GM23248 (cell line): ENCODE measurements around the gene CMTM5. TPM values are rescaled to one million over a fixed set of nuclear protein-coding genes. Genes with fewer than 3 reads are reported as not detected.

ENCODE experiments used
- DNase-seq: peaks from one replicate; pipeline ENCODE4 v3.0.0-alpha.2; 2015
- H2AFZ ChIP-seq: fragments of 200-600 bp; sonication (generic); 2 replicates; pipeline ENCODE4 v1.6.1; 2016; ENCODE audit warnings: antibody characterized with exemption
- H3F3A ChIP-seq: fragments of 200-600 bp; sonication (generic); 2 replicates; pipeline ENCODE4 v1.6.1; 2016; ENCODE audit warnings: mild to moderate bottlenecking, antibody characterized with exemption, mixed run types; ENCODE audit not compliant: insufficient read depth
- H3K27ac ChIP-seq: fragments of 200-600 bp; sonication (generic); 2 replicates; pipeline ENCODE4 v1.5.1; 2016; ENCODE audit warnings: mild to moderate bottlenecking
- H3K27me3 ChIP-seq: fragments of 200-600 bp; sonication (generic); replicated peaks from 2 replicates; pipeline ENCODE4 v1.6.1; 2016; ENCODE audit warnings: mild to moderate bottlenecking; ENCODE audit not compliant: insufficient read depth
- H3K36me3 ChIP-seq: fragments of 200-600 bp; sonication (generic); 2 replicates; pipeline ENCODE4 v1.6.1; 2016; ENCODE audit warnings: low read depth, mild to moderate bottlenecking
- H3K4me1 ChIP-seq: fragments of 200-600 bp; sonication (generic); 2 replicates; pipeline ENCODE4 v1.6.1; 2016; ENCODE audit warnings: mild to moderate bottlenecking; ENCODE audit not compliant: insufficient read depth
- H3K4me2 ChIP-seq: fragments of 200-600 bp; sonication (generic); one replicate; pipeline ENCODE4 v1.6.1; 2016; ENCODE audit warnings: mild to moderate bottlenecking; ENCODE audit not compliant: unreplicated experiment
- H3K4me3 ChIP-seq: fragments of 200-600 bp; sonication (generic); 2 replicates; pipeline ENCODE4 v1.5.1; 2016; ENCODE audit warnings: mild to moderate bottlenecking
- H3K79me2 ChIP-seq: fragments of 200-600 bp; sonication (generic); 2 replicates; pipeline ENCODE4 v1.6.1; 2016; ENCODE audit warnings: mild to moderate bottlenecking; ENCODE audit not compliant: insufficient read depth
- H3K9ac ChIP-seq: fragments of 200-600 bp; sonication (generic); 2 replicates; pipeline ENCODE4 v1.6.1; 2016; ENCODE audit warnings: mild to moderate bottlenecking
- H3K9me2 ChIP-seq: fragments of 200-600 bp; sonication (generic); 2 replicates; pipeline ENCODE4 v1.6.1; 2016; ENCODE audit warnings: mixed run types, mild to moderate bottlenecking, moderate library complexity; ENCODE audit not compliant: insufficient read depth
- H3K9me3 ChIP-seq: fragments of 200-600 bp; sonication (generic); one replicate; pipeline ENCODE4 v1.6.1; 2017; ENCODE audit warnings: low read depth
- H4K20me1 ChIP-seq: fragments of 200-600 bp; sonication (generic); 2 replicates; pipeline ENCODE4 v1.6.0; 2016; ENCODE audit not compliant: insufficient read depth
- EZH2 ChIP-seq: fragments of 200-600 bp; sonication (generic); IDR thresholded peaks from 2 replicates; pipeline ENCODE4 v1.6.1; 2018; ENCODE audit warnings: antibody characterized with exemption, mild to moderate bottlenecking; ENCODE audit not compliant: insufficient read depth, poor library complexity, severe bottlenecking
- EZH2phosphoT487 ChIP-seq: fragments of 200-600 bp; sonication (generic); IDR thresholded peaks from 2 replicates; pipeline ENCODE4 v1.6.1; 2018; ENCODE audit warnings: antibody characterized with exemption, moderate library complexity, mild to moderate bottlenecking, low read depth; ENCODE audit not compliant: insufficient read depth
- WGBS, 2 experiments: methylation state at CpG; one replicate each; pipeline ENCODE4 v1.1.6; 2015 to 2017; ENCODE audit warnings: low lambda C conversion rate in 2 of 2, low coverage in 1 of 2; ENCODE audit errors: missing lambda C conversion rate in 2 of 2; 5-methylcytosine and 5-hydroxymethylcytosine counted together
- in situ Hi-C: fragments of 300-500 bp; cut with MboI; formaldehyde crosslinking; loops from 2 replicates; pipeline ENCODE4 v1.15.0; 2020
- polyA plus RNA-seq: library from polyadenylated mRNA; unstranded; fragments of >200 nt; fragmentation: Nextera tagmentation; extraction: Ambion mirVana; gene quantifications from 2 replicates; pipeline ENCODE4 v1.2.1, GENCODE V29; 2016
- total RNA-seq: library from RNA; depleted of rRNA; stranded (reverse); fragments of >200 nt; shearing (Covaris generic); gene quantifications from 2 replicates; pipeline ENCODE4 v1.2.3, GENCODE V29; 2014

CMTM5 gene
- total and polyA plus RNA-seq, 2 experiments from 2014 or later, result not detected

DNA sequence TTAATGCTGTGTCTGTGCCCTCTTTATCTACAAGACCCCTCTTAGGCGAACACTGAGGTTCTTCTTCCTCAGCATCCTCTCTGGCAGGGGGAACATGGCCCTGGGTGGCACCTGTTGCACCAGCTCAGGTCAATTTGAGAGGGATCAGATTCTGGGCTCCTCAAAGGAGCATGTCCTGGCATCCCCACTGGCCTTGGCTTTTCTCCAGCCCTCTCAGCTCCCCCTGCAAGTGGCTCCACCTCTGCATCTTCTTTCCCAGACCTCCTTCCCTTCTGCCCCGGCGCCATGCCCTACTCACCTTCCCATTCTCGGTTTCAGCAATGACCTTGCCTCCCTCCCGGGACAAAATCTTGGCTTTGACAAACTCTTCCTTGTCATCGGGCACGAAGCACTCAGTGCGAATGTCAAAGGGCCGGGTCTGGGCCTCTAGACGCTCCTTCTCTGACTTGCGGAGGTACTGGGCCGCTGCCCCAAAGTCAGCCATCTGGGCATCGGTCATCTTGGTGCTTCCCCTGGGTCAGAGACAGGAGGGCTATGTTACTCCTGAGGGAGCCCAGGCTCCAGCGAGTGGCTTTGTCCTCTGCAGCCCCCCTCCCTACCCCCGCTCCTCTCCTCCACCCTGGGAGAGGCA lies 30.0 kb downstream of the CMTM5 start:
- Histone ChIP-seq H3K9ac (no peak overlapping the region), H3K9me3 (no peaks in the 10 kb centered on the region), H3K4me1 (no peaks in the 10 kb centered on the region), H3K27ac (no peak overlapping the region), H3K36me3 (no peaks in the 10 kb centered on the region), H3K4me3 (no peak overlapping the region), H3K27me3 (peaks cover 18% of the 10 kb centered on the region), H3K79me2 (no peaks in the 10 kb centered on the region), H3K9me2 (no peaks in the 10 kb centered on the region), H3F3A (no peaks in the 10 kb centered on the region), H3K4me2 (no peak overlapping the region), H2AFZ (no peak overlapping the region), H4K20me1 (no peaks in the 10 kb centered on the region)
- 42 to 51% methylated on average over 13 to 15 of the region's 15 CpGs for WGBS, 2 experiments
- in situ Hi-C loops, result no loop called here
- DNase-seq, result no peak
- TF ChIP-seq EZH2 (no peak), EZH2phosphoT487 (no peak)

DNA sequence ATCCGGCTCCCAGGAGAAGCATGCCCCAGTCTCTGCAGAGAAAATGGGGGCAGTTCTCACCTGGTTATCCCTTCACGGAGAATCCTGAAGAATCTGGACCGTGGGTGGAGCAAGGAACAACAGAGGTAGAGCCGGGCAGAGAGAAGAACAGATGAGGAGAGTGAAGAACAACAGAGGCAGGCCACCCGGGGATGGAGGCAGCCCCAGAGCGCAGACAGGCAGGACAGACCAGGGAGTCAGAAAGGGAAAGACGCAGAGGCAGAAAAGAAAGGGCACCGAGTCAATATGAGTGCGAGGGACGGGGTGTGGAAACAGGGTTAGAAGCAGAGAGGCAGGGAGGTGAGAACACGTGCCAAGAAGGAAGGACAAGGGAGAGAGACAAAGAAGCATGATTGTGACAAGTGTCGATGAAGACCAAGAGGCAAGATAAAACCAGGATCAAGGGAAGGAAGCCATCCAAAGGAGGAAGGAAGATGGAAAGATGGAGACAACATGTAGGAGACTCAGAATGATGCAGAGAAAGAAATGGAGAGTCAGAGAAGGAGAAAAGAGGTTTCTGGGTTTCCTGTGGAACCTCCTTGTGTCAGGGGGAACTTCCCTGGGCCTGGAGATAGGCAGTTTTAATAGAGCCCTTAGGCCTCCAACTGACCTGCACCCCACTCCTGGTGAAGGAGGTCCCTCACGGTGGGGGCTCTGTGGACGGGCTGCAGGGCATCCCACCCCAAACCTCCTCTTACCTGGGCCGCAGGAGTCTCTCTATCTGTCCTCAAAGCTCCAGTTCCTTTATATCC lies 30.9 kb downstream of the CMTM5 start, which contains the start of gene MYH6:
Gene MYH6, minus strand, starts transcription at position 758 of the 791 bp plus-strand sequence. CDS start 1,050 bp downstream, outside the sequence.
- in situ Hi-C loops, result no loop called here
- no peak for DNase-seq
- H2AFZ ChIP-seq, result no peak within 1 kb of the TSS
- H3K27ac ChIP-seq, result no peak within 1 kb of the TSS
- TF ChIP-seq EZH2, result no peak
- no peak for TF ChIP-seq EZH2phosphoT487
- no peak within 1 kb of the TSS for H3K4me2 ChIP-seq
- H3K79me2 ChIP-seq, result no peaks in the 10 kb centered on the region
- H3K9me2 ChIP-seq, result no peaks in the 10 kb centered on the region
- H4K20me1 ChIP-seq, result no peaks in the 10 kb centered on the region
- no peaks in the 10 kb centered on the region for H3K9me3 ChIP-seq
- H3K4me3 ChIP-seq, result no peak within 1 kb of the TSS
- no peaks in the 10 kb centered on the region for H3F3A ChIP-seq
- peaks cover 22% of the 10 kb centered on the region for H3K27me3 ChIP-seq
- H3K36me3 ChIP-seq, result no peaks in the 10 kb centered on the region
- H3K9ac ChIP-seq, result no peak within 1 kb of the TSS
- no peaks in the 10 kb centered on the region for H3K4me1 ChIP-seq
- 46 to 63% methylated on average over 15 of the region's 15 CpGs for WGBS, 2 experiments

DNA sequence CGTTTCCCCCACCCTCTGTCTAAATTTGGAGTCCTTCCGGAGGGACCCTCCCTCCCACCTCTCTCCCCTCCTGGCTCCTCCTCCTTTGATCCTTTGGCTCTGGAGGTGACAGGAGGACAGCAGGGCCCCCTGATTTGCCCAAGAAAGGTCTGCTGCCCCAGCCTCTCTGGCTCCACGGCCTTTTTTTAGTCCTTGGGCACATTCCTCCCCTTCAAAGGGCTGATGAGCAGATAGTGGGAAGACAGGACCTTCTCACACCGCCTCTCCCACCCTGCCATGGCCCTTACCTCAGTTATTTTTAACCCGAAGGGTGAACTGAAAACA lies 31.4 kb downstream of the CMTM5 start:
- Histone ChIP-seq H4K20me1 (no peaks in the 10 kb centered on the region), H3K79me2 (no peaks in the 10 kb centered on the region), H3K36me3 (no peaks in the 10 kb centered on the region), H3K4me2 (no peak overlapping the region), H3K9me3 (no peaks in the 10 kb centered on the region), H3K9me2 (no peaks in the 10 kb centered on the region), H3K4me1 (no peaks in the 10 kb centered on the region), H2AFZ (no peak overlapping the region), H3K9ac (no peak overlapping the region), H3F3A (no peaks in the 10 kb centered on the region), H3K27ac (no peak overlapping the region), H3K4me3 (no peak overlapping the region), H3K27me3 (peaks cover 18% of the 10 kb centered on the region)
- 20 to 21% methylated on average over 4 to 5 of the region's 5 CpGs for WGBS, 2 experiments
- TF ChIP-seq EZH2, result no peak
- no peak for TF ChIP-seq EZH2phosphoT487
- no peak for DNase-seq
- in situ Hi-C loops, result no loop called here

DNA sequence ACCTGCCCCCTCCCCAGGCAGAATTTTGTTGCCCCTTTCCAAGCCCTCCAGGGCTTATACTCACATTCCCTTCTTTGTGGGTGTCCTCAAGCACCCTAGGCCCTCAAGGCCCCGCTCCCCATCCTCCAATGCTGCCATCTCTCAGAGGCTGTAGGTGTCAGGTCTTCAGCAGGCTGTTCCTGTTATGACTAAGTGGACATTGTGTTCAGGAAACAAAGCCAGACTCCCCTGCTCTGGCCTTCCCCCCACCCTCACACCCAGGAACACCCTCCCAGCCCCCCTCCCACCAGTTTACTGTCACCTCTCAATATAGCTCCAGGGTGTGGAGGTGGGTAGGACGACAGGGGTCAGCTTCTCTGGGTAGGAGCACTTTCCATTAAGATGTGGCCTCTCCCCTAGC lies 32.6 kb downstream of the CMTM5 start:
- H2AFZ ChIP-seq, result no peak overlapping the region
- H3K4me3 ChIP-seq, result no peak overlapping the region
- WGBS, 2 experiments, result 21 to 43% methylated on average over 2 of the region's 2 CpGs
- H3K9me3 ChIP-seq, result no peaks in the 10 kb centered on the region
- DNase-seq, result no peak
- H3K9me2 ChIP-seq, result no peaks in the 10 kb centered on the region
- H3K27me3 ChIP-seq, result peaks cover 9% of the 10 kb centered on the region
- no peak overlapping the region for H3K27ac ChIP-seq
- in situ Hi-C loops, result no loop called here
- H3K36me3 ChIP-seq, result no peaks in the 10 kb centered on the region
- TF ChIP-seq EZH2phosphoT487, result no peak
- no peak for TF ChIP-seq EZH2
- no peaks in the 10 kb centered on the region for H3K4me1 ChIP-seq
- no peak overlapping the region for H3K9ac ChIP-seq
- H3K4me2 ChIP-seq, result no peak overlapping the region
- no peaks in the 10 kb centered on the region for H3K79me2 ChIP-seq
- no peaks in the 10 kb centered on the region for H3F3A ChIP-seq
- H4K20me1 ChIP-seq, result no peaks in the 10 kb centered on the region
